ENCODE data around the gene ATP6V0A1.
A peak's percentile ranks its signal among the peaks of the same experiment; 100 is the strongest.
"Not testable (repeated sequence)": the region's sequence is repeated elsewhere in the genome, so short reads cannot be mapped to it uniquely, and the experiment has no call there.

Gene ATP6V0A1

DNA sequence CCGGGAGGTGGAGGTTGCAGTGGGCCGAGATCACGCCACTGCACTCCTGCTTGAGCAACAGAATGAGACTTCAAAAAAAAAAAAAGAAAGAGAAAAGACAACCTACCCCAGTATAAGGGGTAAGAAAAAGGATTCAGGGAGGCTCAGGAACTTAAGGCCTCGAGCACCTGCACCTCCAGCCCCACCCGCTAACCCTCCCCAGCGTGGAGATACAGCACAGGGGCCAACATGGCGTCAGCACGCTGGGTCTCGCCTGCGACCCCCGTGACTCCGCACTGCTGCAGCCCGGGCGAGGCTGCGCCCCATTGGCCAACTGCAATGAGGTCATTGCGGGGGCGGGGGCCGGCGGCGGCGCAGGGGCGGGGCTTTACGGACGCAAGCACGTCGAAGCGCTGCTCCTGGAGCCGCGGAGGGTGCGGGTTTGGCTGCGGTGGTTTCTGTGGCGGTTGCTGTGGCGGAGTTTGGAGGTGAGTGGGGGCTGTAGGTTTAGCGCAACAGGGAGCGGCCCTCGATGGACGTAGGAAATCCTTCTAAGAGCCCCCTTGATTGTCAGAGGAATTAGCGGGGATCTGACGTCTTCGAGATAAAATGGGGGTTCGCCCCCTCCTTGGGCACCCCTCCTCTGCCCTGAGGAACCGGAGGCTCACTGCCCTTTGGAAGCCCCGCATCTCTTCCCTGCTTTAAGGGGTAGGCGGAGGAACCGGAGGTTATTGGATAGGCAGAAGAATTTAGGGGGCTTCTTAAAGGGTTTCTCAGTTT is at the start of gene ATP6V0A1:
TSS of gene ATP6V0A1 (plus strand) at position 382 of the 759 bp plus-strand sequence. CDS start 2,017 bp downstream, outside the sequence.
- DNase-seq: peak; percentile 67

DNA sequence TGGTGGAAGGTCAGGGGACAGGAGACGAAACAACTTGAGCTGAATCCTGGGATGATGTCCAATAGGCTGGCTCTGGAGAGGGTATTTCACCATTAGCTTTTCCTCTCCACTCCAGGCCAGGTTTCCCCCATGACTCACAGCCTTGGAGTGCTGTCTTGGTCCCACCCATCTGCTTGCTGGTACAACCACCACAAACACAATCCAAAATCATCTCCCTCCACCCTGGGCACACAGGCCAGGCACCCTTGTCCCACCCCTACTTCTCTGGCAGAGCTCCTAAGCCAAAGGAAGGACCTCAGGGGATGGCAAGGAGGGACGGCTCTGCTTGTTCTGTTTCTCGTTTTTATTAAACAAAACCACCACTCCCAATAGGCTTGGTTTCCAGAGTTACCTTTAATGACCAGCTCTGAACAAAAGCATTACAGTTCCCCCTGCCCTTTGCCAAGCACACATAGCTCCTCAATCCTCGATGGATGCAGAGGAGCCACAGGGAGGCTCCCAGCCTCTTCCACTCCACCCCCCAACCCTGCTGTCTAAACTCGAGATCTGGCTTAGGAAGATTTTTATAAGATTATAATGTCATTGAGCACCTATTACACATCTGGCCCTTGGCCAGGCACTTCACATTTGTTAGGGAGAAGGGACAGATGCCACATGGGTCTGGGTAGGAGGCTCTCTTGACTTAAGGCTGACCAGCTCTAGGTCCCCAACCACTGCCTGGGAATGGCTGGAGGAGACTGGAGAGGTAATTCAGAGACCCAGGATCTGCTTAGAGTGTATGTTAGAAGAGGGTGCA is 49.0 kb upstream of the ATP6V0A1 start:
- DNase-seq: peak; percentile 65

DNA sequence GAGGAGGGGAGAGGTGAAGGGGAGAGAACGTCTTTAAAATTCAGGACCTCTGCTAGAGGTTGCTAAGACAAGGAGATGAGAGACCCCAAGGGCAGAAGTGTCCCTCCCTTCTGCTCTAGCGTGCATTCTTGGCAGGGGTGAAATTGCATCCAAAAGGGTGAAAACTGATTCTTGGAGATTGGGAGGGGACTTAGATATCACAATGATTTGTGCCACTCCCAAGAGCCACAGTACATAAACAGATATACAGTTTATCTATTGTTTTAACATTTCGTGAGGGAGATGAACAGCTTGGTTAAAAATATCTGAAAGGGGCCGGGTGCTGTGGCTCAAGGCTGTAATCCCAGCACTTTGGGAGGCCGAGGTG is 48.4 kb upstream of the ATP6V0A1 start:
- no peak for DNase-seq

DNA sequence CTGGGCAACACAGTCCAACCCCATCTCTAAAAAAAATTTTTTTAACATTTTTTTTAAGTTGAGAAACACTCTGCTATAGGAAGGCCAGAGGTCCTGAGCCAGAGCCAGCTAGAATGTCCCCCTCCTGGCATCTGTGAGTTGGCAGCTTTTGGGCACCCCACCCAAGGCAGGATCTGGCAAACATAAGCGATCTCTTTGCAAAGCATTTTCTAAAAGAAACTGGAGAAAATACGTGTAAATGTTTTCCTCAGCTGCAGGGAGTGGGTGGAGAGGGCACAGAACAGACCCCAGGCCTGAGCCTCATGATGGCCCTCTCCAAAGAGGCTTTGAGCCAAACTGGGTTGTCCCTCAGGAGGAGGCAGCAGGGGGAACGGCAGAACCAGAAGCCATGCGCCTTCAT is 47.3 kb upstream of the ATP6V0A1 start:
- no peak for DNase-seq

DNA sequence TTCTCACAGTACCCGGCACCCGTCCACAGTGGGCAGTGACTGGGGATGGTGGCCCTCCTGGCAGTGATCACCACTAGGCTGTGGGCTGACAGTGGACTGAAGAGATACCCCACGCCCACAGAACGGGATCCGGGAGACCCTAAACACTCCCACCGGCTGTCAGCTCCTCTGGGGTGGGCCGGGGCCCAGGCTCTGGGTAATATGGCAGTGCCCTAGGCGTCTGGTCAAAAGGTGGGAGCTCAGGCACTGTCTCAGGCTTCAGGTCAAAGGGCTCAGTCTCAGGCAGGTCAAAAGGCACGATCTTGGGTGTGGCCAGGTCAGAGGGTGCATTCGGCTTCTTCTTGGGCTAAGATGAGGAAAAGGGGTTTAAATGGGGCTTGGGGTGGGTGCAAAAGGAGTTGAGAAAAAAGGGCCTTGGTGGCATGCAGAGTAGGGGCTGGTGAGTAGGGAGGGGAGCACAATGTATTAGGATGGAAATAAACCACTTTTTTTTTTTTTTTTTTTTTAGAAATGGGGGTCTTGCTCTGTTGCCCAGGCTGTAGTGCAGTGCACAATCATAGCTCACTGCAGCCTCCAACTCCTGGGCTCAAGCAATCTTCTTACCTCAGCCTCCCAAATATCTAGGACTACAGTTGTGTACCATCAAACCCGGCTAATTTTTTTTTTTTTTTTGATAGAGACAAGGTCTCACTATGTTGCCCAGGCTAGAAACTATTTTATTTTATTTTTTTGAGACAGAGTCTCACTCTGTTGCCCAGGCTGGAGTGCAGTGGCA is 46.6 kb upstream of the ATP6V0A1 start:
- DNase-seq: no peak

DNA sequence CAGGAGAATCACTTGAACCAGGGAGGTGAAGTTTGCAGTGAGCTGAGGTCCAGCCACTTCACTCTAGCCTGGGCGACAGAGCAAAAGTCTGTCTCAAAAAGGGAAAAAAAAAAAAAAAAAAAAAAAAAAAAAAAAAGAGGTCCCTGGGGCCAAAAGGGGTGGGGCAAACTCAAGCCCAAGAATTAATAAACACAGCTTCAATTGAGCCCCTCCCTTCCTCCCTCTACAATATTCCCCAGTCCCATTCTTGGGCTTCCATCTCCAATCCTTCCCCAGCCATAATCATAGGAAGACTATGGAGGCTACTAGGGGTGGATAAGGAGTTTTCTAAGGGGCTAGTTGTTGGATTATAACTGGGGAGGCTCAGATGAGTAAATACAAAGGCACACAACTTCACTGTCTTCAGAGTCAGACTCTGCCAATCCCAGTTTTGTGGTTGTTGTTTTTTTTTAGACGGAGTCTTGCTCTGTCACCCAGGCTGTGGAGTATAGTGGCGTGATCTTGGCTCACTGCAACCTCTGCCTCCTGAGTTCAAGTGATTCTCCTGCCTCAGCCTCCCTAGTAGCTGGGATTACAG is 45.1 kb upstream of the ATP6V0A1 start:
- no peak for DNase-seq

DNA sequence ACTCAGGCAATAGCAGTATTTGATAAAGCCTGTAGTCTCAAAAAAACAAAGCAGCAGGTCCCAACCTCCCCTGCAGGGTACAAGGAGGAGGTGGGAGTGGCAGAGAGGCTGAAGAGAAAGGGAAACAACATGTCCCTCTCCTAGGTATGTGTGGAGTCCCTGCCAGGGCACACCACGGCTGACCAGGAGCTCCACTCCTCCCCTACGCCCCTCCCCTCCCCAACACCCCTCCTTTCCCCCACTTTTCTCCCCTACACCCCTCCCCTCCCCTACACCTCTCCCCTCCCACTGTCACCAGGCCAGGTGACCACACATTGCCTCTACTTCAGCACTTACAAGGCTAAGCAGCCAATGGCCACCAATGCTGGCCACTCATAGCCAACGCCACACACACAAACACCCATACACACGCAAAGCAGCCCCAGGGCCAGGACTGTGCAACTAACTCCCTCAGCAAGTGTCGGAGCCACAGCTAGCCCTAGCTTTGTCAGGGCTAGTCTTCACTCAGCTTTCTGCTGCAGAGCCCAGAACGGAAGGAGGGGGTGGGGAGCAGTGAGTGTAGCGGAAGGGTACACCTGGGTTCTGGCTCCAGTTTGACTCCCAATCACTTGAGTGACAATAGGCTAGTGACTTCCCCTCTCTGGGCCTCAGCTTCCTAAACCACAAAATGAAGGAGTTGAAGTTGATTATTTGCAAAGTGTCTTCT is 43.8 kb upstream of the ATP6V0A1 start:
- DNase-seq: no peak

DNA sequence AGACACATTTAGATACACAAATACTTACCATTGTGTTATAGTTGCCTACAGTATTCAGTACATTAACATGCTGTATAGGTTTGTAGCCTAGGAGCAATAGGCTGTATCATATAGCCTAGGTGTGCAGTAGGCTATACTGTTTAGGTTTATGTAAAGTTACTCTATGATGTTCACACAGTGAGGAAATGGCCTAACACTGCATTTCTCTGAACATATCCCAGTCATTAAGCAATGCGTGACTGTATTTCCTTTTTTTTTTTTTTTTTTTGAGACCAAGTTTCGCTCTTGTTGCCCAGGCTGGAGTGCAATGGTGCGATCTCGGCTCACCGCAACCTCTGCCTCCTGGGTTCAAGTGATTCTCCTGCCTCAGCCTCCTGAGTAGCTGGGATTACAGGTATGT is 40.7 kb upstream of the ATP6V0A1 start:
- not testable (repeated sequence) for DNase-seq

DNA sequence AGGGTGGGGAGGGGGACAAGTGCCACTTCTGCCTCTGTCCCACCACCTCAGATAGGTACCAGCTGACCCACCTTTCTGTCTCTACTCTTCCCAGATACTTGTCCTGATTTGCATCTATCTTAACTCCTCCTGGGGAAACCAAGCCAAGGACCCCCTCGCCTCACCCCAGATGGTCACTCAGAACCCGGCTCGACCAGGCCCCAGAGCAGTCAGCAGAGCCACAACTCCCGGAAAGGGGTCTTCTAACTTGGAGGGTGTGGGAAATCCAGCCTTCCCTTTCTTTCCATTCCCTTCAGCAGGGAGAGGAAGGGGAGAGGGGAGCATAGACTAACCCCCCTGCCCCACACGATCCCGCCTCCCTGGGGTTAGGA is 37.6 kb upstream of the ATP6V0A1 start:
- no peak for DNase-seq

DNA sequence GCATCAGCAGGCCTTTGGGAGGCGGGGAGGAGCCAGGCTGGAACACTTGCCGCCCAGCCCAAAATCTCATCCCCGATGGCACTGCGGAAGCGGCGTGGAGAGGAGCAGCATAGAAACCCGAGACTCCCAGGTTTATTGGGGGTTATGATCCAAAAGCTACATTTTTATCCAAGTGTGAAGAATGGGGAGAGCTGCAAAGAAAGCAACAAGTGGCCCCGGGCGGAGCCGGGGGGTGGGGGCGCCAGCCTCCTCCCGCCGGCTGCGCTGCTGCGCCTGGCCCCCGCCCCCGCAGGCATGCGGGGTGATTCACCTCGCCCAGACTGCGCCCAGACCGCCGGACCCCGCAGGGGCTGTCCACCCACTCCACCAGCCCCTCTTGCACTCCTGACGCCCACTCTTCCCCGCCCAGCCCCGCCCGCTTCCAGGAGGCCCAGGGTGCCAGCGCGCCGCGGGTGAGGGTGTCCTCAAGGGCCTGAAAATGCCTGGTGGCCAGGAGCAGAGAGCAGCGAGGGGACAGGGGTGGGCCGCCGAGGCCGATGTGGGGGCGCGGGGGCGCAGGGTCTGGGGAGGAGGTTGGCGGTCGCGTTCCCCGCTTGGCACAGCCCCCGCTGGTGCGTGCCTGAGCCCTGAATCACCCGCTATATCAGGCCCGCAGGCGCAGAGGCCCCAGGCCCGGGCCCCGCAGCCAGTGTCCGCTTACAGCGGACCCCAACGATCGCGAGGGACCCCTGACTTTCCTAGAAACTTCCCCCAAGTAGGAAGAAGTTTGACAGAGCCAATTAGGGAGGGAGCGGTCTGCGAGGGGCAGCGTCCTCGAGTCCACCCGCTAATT is 37.0 kb upstream of the ATP6V0A1 start:
- DNase-seq: no peak

DNA sequence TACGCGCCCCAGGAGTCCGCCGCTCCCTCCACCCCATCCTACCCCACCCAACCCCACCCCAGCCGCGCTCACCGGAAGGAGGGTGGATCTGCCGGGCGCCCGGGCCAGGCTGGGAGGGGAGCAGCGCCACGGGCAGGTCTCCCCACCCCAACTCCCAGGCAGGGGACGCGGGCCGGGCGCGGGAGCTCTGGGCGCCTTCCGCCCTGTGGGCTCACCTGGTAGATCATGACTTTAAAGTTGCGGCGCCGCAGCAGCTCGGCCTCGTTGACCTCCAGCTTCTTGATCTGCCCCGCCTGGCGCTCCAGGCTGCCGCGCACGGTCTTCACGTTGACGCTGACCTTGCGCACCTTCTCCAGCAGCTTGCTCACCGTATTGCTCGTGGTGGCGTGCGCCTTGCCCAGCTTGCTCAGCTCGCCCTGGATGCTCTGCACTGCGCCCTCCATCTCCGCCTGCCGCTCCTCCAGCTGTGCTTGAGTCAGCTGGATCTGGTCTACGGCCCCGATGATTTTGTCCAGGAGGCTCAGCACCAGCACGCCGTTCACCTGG is 36.2 kb upstream of the ATP6V0A1 start:
- no peak for DNase-seq

DNA sequence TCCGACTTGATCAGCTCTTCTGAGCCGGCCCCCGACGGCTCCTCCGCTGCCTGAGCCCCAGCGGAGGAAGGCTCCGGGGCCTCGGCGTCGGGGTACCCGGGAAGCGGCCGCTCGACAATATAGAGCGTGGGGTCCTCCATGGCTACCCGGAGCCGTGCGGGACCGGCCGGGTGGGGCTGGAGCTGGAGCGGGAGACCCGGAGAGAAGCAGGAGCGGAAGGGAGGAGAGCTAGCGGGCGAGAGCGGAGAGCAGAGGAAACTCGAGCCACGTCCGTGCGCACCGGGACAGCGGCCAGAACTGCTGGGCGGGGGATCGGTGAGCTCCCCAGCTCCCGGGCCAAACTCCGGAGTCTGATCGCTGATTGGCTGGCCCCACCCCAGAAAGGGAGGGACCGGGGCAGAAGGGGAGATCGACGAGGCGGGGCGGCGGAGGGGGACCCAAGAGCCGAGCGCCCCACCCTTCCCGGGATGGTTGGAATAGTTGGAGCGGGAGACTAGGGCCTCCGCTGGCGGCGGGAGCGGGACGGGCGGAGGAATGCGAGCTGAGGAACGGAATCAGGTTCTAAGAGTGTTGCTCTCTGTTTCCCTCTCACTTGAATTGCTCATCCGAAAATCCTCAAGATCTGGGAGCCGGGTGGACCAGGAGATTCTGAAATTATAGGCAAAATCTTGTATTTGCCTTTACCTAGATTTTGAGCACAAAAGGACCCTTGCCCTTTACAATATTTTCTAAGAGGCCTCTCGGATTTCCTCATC is 35.5 kb upstream of the ATP6V0A1 start, which contains the start of gene CAVIN1:
TSS of gene CAVIN1 (minus strand) at position 299 of the 755 bp plus-strand sequence. CDS start at position 140, 159 bp downstream.
- DNase-seq: peak; percentile 86

DNA sequence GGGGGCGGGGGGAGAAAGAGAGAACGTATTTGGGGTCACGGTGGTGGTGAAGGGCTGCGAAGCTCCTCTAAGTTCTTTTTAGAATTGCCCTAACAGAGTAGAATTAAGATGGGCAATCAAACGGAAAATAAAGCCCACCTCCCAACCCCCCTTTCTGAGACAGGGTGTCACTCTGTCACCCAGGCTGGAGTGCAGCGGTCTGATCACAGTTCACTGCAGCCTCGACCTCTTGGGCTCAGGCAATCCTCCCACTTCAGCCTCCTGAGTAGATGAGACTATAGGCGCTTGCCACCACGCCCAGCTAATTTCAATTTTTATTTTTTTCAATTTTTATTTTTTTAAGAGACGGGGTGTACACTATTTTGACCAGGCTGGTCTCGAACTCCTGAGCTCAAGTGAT is 34.9 kb upstream of the ATP6V0A1 start:
- no peak for DNase-seq

DNA sequence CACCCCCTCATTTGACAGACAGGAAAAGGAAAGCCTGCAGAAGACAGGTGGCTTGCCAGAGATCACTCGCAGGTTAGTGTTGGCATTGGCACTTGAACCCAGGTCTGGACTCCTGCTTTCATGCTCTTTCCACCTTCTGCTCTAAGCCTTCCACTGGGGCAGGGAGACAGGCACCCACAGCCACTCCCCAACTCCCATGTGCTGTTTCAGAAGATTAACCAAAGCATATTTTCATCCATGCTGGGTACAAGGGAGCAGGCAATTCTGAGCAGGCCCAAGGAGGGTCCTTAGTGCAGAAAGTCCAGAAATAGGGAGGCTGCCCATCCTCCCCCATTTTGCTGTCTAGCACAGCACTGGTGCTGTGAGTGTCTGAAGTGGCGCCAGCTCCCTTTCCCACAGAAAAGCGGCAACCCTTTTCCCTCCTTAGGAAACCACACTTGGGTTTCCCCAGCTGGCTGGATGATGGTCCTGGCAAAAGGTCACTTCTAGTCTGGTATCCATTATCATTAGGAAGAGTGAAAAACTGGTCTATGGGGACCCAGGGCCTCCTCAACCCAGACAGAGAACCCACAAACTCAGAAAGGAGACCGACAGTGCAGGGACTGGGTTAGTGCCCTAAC is 33.6 kb upstream of the ATP6V0A1 start:
- no peak for DNase-seq

DNA sequence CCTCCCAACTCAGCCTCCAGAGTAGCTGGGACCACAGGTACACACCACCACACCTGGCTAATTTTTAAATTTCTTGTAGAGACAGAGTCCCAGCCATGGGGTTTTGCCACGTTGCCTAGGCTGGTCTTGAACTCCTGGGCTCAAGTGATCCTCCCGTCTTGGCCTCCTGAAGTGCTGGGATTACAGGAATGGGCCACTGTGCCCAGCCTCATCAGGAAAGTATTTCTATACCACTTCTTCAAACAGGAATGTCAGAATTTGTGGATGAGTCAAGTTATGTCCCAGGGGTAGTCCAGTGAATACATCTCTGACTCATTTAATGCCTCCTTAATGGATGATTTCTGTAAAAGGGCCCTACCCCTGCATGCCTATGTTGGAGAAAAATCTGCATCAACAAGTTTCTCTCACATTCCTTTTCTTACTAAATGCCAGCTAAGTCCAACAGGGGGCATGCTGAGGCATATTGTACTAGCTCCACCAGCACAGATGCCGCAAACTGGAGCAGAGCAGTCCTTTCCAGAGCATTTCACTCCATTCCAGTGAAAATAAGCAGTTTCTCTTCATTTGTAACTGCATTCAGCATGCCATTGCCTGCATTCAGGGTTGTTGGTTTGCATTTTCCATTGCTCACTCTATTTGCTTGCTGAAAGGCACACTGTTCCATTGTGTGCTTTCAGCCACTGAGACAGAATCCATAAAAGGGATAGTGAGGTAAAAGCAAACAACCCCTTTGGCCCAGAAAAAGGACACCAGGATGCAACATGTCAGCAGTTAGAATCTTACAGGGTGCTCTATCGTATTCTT is 30.3 kb upstream of the ATP6V0A1 start:
- peak; percentile 35 for DNase-seq

DNA sequence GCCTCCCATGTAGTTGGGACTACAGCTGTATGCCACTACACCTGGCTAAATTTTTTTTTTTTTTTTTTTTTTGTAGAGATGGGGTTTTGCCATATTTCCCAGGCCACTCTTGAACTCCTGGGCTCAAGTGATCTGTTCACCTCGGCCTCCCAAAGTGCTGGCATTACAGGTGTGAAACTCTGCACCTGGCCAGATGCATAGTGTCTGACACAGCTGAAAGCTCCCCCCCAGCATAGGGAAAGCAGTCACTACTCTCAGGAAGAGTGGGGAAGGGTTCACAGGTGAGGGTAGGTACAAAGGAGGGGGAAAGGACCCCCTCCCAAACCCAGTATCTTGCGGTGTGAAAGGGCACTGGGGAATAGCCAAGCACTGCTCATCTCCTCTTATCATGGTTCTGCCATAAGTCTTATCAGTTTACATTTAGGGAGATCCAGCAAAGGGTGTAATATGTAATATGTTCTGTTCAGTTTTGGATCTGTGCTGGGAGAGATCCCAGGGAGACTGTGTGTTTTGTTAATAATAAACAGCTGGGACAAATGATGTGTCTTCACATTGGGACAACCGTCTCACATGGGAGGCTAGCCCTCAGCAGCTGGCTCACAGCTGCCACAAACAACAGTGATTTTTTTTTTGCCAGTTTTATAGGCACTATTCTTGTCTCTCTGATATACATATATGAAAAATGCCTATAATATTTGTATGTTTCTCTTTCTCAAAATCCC is 28.8 kb upstream of the ATP6V0A1 start:
- no peak for DNase-seq

DNA sequence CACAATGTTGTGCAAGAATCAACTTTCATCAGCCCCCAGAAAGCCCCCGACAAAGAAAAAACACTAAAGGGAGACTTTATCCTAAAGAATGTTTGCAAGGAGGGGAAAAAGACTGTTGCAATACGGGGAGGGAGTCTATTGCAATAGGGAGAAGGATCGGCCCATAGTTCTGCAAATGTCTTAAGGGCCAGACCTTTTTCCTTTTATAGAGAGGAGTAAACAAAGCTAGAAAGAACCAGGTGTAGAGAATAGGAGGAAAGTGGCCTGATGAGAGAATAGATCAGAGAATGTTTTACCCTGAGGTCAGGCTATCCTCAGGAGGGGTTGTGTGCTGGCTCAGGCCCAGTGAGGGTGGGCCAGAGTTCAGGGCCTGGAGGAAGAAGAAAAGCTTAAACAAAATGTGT is 26.9 kb upstream of the ATP6V0A1 start:
- no peak for DNase-seq

DNA sequence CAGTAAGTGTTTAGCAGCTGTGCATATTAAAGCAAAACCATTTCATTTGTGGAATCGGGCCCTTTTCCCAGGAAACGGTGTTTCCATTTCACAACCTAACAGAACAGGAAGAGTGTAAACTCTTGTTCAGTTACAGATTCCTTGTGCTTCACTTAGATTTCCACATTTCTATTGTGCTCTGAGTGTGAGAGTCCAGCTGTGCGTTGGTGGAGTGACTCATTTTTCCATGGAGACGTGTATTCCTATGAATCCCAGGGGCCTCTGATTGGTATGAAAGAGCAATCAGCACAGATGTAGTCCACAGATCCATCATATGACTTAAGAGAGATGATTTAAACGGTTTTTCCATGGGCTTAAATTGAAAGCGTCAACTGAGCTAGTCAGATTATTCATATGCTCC is 22.3 kb upstream of the ATP6V0A1 start:
- DNase-seq: no peak

Measured in 8988T (cell line).